Ishikawa (cell line): ENCODE measurements around the gene SLC27A4.

ENCODE experiments used
- CEBPB ChIP-seq: IDR thresholded peaks from 2 replicates; pipeline ENCODE4 v1.6.1; 2012
- CREB1 ChIP-seq: IDR thresholded peaks from 2 replicates; pipeline ENCODE4 v1.6.1; 2012; ENCODE audit warnings: low read depth
- EGR1 ChIP-seq: IDR thresholded peaks from 2 replicates; pipeline ENCODE4 v1.6.1; 2012
- EP300 ChIP-seq: IDR thresholded peaks from 2 replicates; pipeline ENCODE4 v1.6.1; 2012; ENCODE audit warnings: borderline replicate concordance
- FOXM1 ChIP-seq: IDR thresholded peaks from 2 replicates; pipeline ENCODE4 v1.6.1; 2012; ENCODE audit warnings: low read depth, borderline replicate concordance
- NFIC ChIP-seq: IDR thresholded peaks from 2 replicates; pipeline ENCODE4 v1.6.1; 2012
- RAD21 ChIP-seq: IDR thresholded peaks from 2 replicates; pipeline ENCODE4 v1.6.1; 2012; ENCODE audit warnings: low read depth
- TAF1 ChIP-seq: IDR thresholded peaks from 2 replicates; pipeline ENCODE4 v1.6.1; 2012; ENCODE audit warnings: low read depth, mild to moderate bottlenecking
- TCF12 ChIP-seq: IDR thresholded peaks from 2 replicates; pipeline ENCODE4 v1.6.1; 2012; ENCODE audit warnings: low read depth
- TEAD4 ChIP-seq: IDR thresholded peaks from 2 replicates; pipeline ENCODE4 v1.6.1; 2012
- USF1 ChIP-seq: IDR thresholded peaks from 2 replicates; pipeline ENCODE4 v1.6.1; 2012
- YY1 ChIP-seq: IDR thresholded peaks from 2 replicates; pipeline ENCODE4 v1.6.1; 2012; ENCODE audit warnings: low read depth
- ZBTB7A ChIP-seq: IDR thresholded peaks from 2 replicates; pipeline ENCODE4 v1.6.1; 2012; ENCODE audit warnings: low read depth
- TF ChIP-seq, protein P1 (sequence below): IDR thresholded peaks from 2 replicates; pipeline ENCODE4 v1.6.1; 2012; ENCODE audit warnings: low read depth, mild to moderate bottlenecking
- TF ChIP-seq, protein P2 (sequence below): IDR thresholded peaks from 2 replicates; pipeline ENCODE4 v1.6.1; 2012

Gene SLC27A4

GRCh38 chr9:128322404-128323211 is 17.7 kb upstream of the SLC27A4 start, which contains the start of the genes COQ4 and TRUB2:
COQ4 (plus strand) TSS chr9:128322839; CDS start chr9:128322859, 20 bp downstream.
TRUB2 (minus strand) TSS chr9:128322447; CDS start chr9:128322408, 39 bp downstream.
- TF ChIP-seq, protein P1, sequence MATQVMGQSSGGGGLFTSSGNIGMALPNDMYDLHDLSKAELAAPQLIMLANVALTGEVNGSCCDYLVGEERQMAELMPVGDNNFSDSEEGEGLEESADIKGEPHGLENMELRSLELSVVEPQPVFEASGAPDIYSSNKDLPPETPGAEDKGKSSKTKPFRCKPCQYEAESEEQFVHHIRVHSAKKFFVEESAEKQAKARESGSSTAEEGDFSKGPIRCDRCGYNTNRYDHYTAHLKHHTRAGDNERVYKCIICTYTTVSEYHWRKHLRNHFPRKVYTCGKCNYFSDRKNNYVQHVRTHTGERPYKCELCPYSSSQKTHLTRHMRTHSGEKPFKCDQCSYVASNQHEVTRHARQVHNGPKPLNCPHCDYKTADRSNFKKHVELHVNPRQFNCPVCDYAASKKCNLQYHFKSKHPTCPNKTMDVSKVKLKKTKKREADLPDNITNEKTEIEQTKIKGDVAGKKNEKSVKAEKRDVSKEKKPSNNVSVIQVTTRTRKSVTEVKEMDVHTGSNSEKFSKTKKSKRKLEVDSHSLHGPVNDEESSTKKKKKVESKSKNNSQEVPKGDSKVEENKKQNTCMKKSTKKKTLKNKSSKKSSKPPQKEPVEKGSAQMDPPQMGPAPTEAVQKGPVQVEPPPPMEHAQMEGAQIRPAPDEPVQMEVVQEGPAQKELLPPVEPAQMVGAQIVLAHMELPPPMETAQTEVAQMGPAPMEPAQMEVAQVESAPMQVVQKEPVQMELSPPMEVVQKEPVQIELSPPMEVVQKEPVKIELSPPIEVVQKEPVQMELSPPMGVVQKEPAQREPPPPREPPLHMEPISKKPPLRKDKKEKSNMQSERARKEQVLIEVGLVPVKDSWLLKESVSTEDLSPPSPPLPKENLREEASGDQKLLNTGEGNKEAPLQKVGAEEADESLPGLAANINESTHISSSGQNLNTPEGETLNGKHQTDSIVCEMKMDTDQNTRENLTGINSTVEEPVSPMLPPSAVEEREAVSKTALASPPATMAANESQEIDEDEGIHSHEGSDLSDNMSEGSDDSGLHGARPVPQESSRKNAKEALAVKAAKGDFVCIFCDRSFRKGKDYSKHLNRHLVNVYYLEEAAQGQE: no peak
- no peak; the same call in none of the 2 replicates for TF ChIP-seq CEBPB
- no peak for TF ChIP-seq TEAD4
- peak; percentile 47; the same call in 1 of the 2 replicates for TF ChIP-seq CREB1
- TF ChIP-seq, protein P2, sequence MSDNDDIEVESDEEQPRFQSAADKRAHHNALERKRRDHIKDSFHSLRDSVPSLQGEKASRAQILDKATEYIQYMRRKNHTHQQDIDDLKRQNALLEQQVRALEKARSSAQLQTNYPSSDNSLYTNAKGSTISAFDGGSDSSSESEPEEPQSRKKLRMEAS: peak; percentile 97
- 0 out of 2 replicates have a peak, but pooled peaks have one; percentile 33 for TF ChIP-seq FOXM1
- peak; percentile 95 for TF ChIP-seq YY1
- no peak; the same call in 1 of the 2 replicates for TF ChIP-seq EGR1
- peak; percentile 75; the same call in 1 of the 2 replicates for TF ChIP-seq TCF12
- peak; percentile 92 for TF ChIP-seq TAF1
- no peak for TF ChIP-seq ZBTB7A
- TF ChIP-seq EP300: peak; percentile 10; the same call in 1 of the 2 replicates
- TF ChIP-seq NFIC: 0 out of 2 replicates have a peak, but pooled peaks have one; percentile 20
- no peak for TF ChIP-seq RAD21
- TF ChIP-seq USF1: no peak

- TF ChIP-seq TEAD4: no peak
- TF ChIP-seq TCF12: no peak
- no peak for TF ChIP-seq YY1
- TF ChIP-seq TAF1: no peak
These were observed 17.1 kb upstream of the SLC27A4 start for GRCh38 chr9:128323212-128323730.

DNA sequence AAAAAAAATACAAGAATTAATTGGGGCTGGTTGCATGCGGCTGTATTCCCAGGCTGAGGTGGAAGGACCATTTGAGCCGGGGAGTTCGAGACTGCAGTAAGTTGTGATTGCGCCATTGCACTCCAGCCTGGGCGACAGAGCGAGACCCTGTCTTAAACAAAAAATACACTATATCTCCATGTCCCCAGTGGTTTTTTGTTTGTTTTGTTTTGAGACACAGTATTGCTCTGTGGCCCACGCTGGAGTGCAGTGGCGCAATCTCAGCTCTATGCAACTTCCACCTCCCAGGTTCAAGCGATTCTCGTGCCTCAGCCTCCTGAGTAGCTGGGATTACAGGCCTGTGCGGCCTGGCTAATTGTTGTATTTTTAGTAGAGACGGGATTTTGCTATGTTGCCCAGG is 16.5 kb upstream of the SLC27A4 start:
- TF ChIP-seq USF1: no peak
- TF ChIP-seq CREB1: no peak
- TF ChIP-seq, protein P1: no peak
- no peak for TF ChIP-seq FOXM1
- TF ChIP-seq RAD21: no peak
- no peak for TF ChIP-seq TAF1
- no peak for TF ChIP-seq NFIC
- TF ChIP-seq TEAD4: no peak
- no peak for TF ChIP-seq EP300

DNA sequence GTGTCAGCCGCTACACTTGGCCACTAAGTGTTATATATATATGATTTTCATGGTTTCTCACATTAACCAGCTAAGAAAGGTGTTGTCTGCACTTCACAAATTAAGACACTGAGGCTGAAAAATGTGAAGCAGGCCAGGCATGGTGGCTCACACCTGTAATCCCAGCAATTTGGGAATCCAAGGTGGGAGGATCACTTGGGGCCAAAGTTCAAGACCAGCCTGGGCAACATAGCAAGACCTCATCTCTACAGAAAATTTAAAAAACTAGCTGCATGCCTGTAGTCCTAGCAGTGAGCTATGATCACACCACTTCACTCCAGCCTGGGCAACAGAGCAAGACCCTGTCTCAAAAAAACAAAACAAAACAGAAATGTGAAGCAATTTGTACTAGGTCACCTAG is 15.9 kb upstream of the SLC27A4 start:
- no peak for TF ChIP-seq TEAD4
- TF ChIP-seq ZBTB7A: no peak
- no peak for TF ChIP-seq YY1

DNA sequence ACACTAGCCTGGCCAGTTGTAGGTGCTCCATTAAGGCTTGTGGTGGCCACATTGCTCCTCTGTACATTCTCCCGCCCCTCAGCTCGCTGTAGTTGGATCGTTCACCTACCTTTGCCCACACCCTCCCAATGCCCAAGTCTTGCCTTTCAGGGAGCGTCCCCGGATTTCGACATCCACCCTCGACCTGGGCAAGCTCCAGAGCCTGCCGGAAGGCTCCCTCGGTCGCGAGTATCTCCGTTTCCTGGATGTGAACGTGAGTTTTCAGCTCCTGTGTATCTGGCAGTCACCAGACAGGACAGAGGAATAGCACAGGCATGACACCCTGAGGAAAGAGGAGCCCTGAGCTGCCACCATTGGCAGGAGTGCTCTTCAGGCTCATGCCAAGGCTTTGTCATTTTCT is 14.7 kb upstream of the SLC27A4 start:
- TF ChIP-seq TCF12: no peak
- TF ChIP-seq ZBTB7A: no peak
- no peak for TF ChIP-seq YY1
- no peak for TF ChIP-seq EP300
- TF ChIP-seq, protein P1: no peak
- no peak for TF ChIP-seq CEBPB
- no peak for TF ChIP-seq TAF1
- no peak for TF ChIP-seq TEAD4
- TF ChIP-seq USF1: no peak
- no peak for TF ChIP-seq FOXM1
- no peak for TF ChIP-seq RAD21
- TF ChIP-seq NFIC: no peak
- no peak for TF ChIP-seq EGR1
- TF ChIP-seq, protein P2: no peak
- no peak for TF ChIP-seq CREB1
